KMS-11 (cell line): ENCODE measurements around the gene BACE1-AS.

ENCODE experiments used
- H2AFZ ChIP-seq: fragments of 200-600 bp; sonication (generic); 2 replicates; pipeline ENCODE4 v1.6.1; 2016; ENCODE audit warnings: antibody characterized with exemption, mixed run types, low read depth
- H3K27ac ChIP-seq: fragments of 200-600 bp; sonication (generic); 2 replicates; pipeline ENCODE4 v1.6.1; 2016; ENCODE audit warnings: mild to moderate bottlenecking, mixed run types
- H3K27me3 ChIP-seq: fragments of 200-600 bp; sonication (generic); 2 replicates; pipeline ENCODE4 v1.6.1; 2017; ENCODE audit warnings: mild to moderate bottlenecking, low read depth, mixed run types, moderate library complexity; ENCODE audit not compliant: insufficient read depth
- H3K36me3 ChIP-seq: fragments of 200-600 bp; sonication (generic); 2 replicates; pipeline ENCODE4 v1.6.1; 2017; ENCODE audit warnings: mild to moderate bottlenecking, mixed run types; ENCODE audit not compliant: insufficient read depth
- H3K4me1 ChIP-seq: fragments of 200-600 bp; sonication (generic); 2 replicates; pipeline ENCODE4 v1.6.1; 2016; ENCODE audit warnings: mild to moderate bottlenecking, low read depth, mixed run types; ENCODE audit not compliant: poor library complexity, severe bottlenecking
- H3K4me2 ChIP-seq: fragments of 200-600 bp; sonication (generic); 2 replicates; pipeline ENCODE4 v1.7.0; 2016; ENCODE audit warnings: mild to moderate bottlenecking, mixed run types
- H3K4me3 ChIP-seq: fragments of 200-600 bp; sonication (generic); IDR thresholded peaks from 2 replicates; pipeline ENCODE4 v1.6.1; 2017; ENCODE audit warnings: low read depth, low read length, mixed read lengths; ENCODE audit not compliant: insufficient read depth
- H3K79me2 ChIP-seq: fragments of 200-600 bp; sonication (generic); 2 replicates; pipeline ENCODE4 v1.6.1; 2016; ENCODE audit warnings: low read depth, mixed run types; ENCODE audit not compliant: insufficient read depth
- H3K9ac ChIP-seq: fragments of 200-600 bp; sonication (generic); 2 replicates; pipeline ENCODE4 v1.6.1; 2016; ENCODE audit warnings: mild to moderate bottlenecking, mixed run types
- H4K20me1 ChIP-seq: fragments of 200-600 bp; sonication (generic); 2 replicates; pipeline ENCODE4 v1.6.1; 2016; ENCODE audit warnings: mild to moderate bottlenecking, mixed run types; ENCODE audit not compliant: insufficient read depth
- CTCF ChIP-seq: fragments of 200-600 bp; sonication (generic); conservative IDR thresholded peaks from 2 replicates; pipeline ENCODE4 v1.6.1; 2017; ENCODE audit warnings: low read depth, mild to moderate bottlenecking, antibody characterized with exemption, low read length, moderate library complexity, mixed read lengths

BACE1-AS gene

DNA sequence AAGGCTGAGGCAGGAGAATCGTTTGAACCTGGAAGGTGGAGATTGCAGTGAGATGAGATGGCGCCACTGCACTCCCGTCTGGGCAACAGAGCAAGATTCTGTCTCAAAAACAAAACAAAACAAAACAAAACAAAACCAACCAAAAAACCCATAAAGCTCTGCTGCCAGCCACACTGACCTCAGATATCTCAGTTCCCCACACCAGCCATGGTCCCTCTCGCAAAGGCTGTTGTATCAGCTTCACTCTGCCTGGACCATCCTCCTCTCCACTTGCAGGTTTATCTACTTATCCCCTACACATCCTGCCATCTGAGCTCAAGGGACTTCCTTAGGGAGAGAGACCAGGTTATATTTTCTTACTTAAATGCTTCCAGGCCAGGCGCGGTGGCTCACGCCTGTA, 11.1 kb downstream of the BACE1-AS start:
- Histone ChIP-seq H3K36me3 (no peaks in the 10 kb centered on the region), H3K79me2 (no peaks in the 10 kb centered on the region), H3K4me1 (no peaks in the 10 kb centered on the region), H3K27ac (no peak overlapping the region), H3K4me2 (no peak overlapping the region), H4K20me1 (no peaks in the 10 kb centered on the region), H3K4me3 (no peak overlapping the region), H2AFZ (no peak overlapping the region), H3K9ac (no peak overlapping the region), H3K27me3 (no peaks in the 10 kb centered on the region)
- no peak for TF ChIP-seq CTCF

DNA sequence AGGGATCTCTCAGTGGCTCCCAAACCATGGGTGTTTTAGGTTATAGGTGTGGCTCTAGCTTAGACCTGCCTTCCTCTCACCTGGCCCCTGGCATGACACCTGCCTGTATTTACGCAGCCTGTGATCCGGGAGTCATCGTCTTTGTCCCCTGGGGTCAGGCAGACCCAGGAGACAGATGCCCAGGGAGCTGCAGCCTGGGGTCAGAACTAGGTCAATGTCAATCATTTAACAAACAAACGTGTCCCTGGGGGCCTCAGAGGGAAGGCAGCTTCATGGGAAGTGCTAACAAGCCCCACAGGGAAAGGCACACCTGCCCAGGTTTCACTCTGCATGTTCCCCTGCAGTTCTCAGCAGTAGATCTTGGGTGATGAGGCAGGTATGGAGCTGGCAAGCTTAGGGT, 12.0 kb downstream of the BACE1-AS start:
- Histone ChIP-seq H3K27ac (no peak overlapping the region), H3K4me1 (no peaks in the 10 kb centered on the region), H4K20me1 (no peaks in the 10 kb centered on the region), H3K36me3 (no peaks in the 10 kb centered on the region), H3K4me3 (no peak overlapping the region), H3K79me2 (no peaks in the 10 kb centered on the region), H3K4me2 (no peak overlapping the region), H3K9ac (no peak overlapping the region), H2AFZ (no peak overlapping the region), H3K27me3 (no peaks in the 10 kb centered on the region)
- no peak for TF ChIP-seq CTCF

DNA sequence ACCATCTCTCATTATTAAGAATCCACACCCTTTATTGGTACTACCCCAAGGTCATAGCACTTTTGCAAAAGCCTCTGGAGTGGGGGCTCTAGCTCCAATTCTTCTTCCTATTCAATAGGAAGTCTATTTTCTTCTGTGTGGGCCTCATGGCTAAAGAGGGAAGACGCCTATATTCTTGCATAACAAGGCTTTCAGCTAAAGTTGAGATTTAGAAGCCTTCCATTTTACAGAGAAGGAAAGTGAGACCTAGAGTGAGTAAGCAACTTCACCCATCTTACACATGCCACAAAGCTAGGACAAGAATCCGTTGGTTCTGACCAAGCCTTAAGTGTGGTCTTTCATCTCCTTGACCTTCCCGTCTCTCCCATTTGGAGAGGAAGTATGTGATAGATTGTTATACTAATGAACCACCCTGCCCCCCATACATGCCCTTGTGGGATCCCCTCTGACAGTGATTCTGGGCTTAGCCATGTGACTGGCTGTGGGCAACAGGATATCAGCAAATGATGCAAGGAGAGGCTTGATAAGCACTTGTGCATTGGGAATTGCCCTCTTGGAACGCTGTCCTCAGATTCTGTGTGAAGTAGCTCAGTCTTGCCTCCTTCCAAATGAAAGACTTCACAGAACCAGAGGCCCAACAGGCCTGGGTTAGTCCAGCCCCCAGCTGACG, 12.6 kb downstream of the BACE1-AS start:
- Histone ChIP-seq H2AFZ (no peak overlapping the region), H3K4me1 (no peaks in the 10 kb centered on the region), H3K4me3 (no peak overlapping the region), H3K36me3 (no peaks in the 10 kb centered on the region), H3K4me2 (no peak overlapping the region), H3K27ac (no peak overlapping the region), H3K79me2 (no peaks in the 10 kb centered on the region), H3K27me3 (no peaks in the 10 kb centered on the region), H4K20me1 (no peaks in the 10 kb centered on the region), H3K9ac (no peak overlapping the region)
- TF ChIP-seq CTCF = no peak

DNA sequence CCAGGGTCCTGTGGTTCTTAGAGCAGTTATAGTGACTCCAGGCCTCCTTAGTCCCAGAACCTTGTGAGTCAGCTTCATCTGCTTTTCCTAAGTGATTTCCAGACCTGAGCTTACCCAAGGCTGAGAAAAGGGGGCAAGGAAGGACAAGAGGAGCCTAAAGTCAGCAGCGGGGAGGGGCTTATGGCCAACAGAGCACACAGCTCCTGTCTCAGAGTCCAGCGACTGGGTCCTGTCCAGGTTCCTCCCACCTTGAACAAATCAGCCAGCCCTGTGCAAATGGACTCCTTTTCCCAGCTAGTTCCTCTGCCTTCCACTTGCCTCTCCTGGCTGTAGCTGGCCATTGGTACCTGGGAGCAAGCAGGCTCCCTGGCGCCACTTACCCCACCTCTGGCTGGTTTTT, 14.0 kb downstream of the BACE1-AS start:
- Histone ChIP-seq H4K20me1 (no peaks in the 10 kb centered on the region), H3K36me3 (no peaks in the 10 kb centered on the region), H3K4me2 (no peak overlapping the region), H3K9ac (no peak overlapping the region), H2AFZ (no peak overlapping the region), H3K27me3 (no peaks in the 10 kb centered on the region), H3K4me1 (no peaks in the 10 kb centered on the region), H3K79me2 (no peaks in the 10 kb centered on the region), H3K4me3 (no peak overlapping the region), H3K27ac (no peak overlapping the region)
- no peak for TF ChIP-seq CTCF
